H1 (cell line): ENCODE results near the gene GULP1. TPM values are rescaled to one million over a fixed set of nuclear protein-coding genes. Genes with fewer than 3 reads are reported as not detected.
A peak's percentile ranks its signal among the peaks of the same experiment; 100 is the strongest.

Source experiments
- CTCF ChIA-PET: fragments of 300-600 bp; sonication (Branson Sonifier 250); formaldehyde crosslinking; loops from one replicate; lab custom pipeline; 2021; ENCODE audit not compliant: partially characterized antibody; lab: Charles Lee
- POLR2A ChIA-PET: fragments of 300-600 bp; sonication (Branson Sonifier 250); formaldehyde crosslinking; loops from one replicate; lab custom pipeline; 2021; ENCODE audit warnings: inconsistent platforms; ENCODE audit not compliant: partially characterized antibody; lab: Charles Lee
- DNase-seq, 2 experiments: peaks; one replicate each; pipeline versions ENCODE4 v3.0.0 to v3.0.0-alpha.2; 2010 to 2022; ENCODE audit warnings: low spot score in 2 of 2, low read depth in 1 of 2, mixed read lengths in 1 of 2
- FAIRE-seq: peaks from 2 replicates; lab custom pipeline; 2011; peaks lifted over from hg19 to GRCh38; lab: Jason Lieb, UNC
- H2AFZ ChIP-seq: 2 replicates; pipeline ENCODE4 v1.8.1; 2012; ENCODE audit warnings: low read length, inconsistent platforms
- H2AK5ac ChIP-seq: 2 replicates; pipeline ENCODE4 v1.6.1; 2013; ENCODE audit warnings: low read depth, low read length
- H2BK120ac ChIP-seq: replicated peaks from 2 replicates; pipeline ENCODE3; 2013; ENCODE audit warnings: low read depth, low read length, inconsistent platforms
- H2BK12ac ChIP-seq: 2 replicates; pipeline ENCODE4 v1.6.1; 2013; ENCODE audit warnings: low read depth, low read length
- H2BK15ac ChIP-seq: 2 replicates; pipeline ENCODE4 v1.6.1; 2013; ENCODE audit warnings: low read length
- H2BK20ac ChIP-seq: 2 replicates; pipeline ENCODE4 v1.6.1; 2013; ENCODE audit warnings: low read length
- H2BK5ac ChIP-seq: 2 replicates; pipeline ENCODE4 v1.6.1; 2013; ENCODE audit warnings: low read depth, low read length
- H3K14ac ChIP-seq: 2 replicates; pipeline ENCODE4 v1.6.1; 2013; ENCODE audit warnings: inconsistent platforms; ENCODE audit not compliant: insufficient read length
- H3K18ac ChIP-seq: 2 replicates; pipeline ENCODE4 v1.6.1; 2013; ENCODE audit warnings: low read length; ENCODE audit errors: extremely low read depth
- H3K23ac ChIP-seq: 2 replicates; pipeline ENCODE4 v1.6.1; 2013; ENCODE audit warnings: inconsistent platforms; ENCODE audit not compliant: insufficient read length
- H3K23me2 ChIP-seq: 2 replicates; pipeline ENCODE4 v1.6.1; 2013; ENCODE audit warnings: low read depth, low read length
- H3K27ac ChIP-seq: 2 replicates; pipeline ENCODE4 v1.6.1; 2011; ENCODE audit warnings: low read depth, low read length, inconsistent platforms
- H3K27me3 ChIP-seq, 4 experiments: replicated peaks in 1 of 4; 1 replicate in 1 of 4; 2 replicates in 3 of 4; pipeline versions ENCODE4 v1.6.1 to v1.8.1; 2011 to 2013; ENCODE audit warnings: low read length in 3 of 4, mild to moderate bottlenecking in 3 of 4, inconsistent platforms in 2 of 4, mixed read lengths in 2 of 4, moderate library complexity in 1 of 4; ENCODE audit not compliant: control insufficient read depth in 3 of 4, insufficient read depth in 3 of 4; ENCODE audit errors: extremely low read depth in 1 of 4
- H3K36me3 ChIP-seq, 4 experiments: 2 replicates each; pipeline versions ENCODE4 v1.6.1 to v1.8.1; 2011 to 2013; ENCODE audit warnings: mild to moderate bottlenecking in 4 of 4, low read length in 3 of 4, moderate library complexity in 2 of 4, control low read depth in 1 of 4, inconsistent platforms in 1 of 4; ENCODE audit not compliant: insufficient read depth in 4 of 4, control insufficient read depth in 2 of 4
- H3K4ac ChIP-seq: replicated peaks from 2 replicates; pipeline ENCODE3; 2013; ENCODE audit warnings: low read length, low read depth, mixed read lengths, inconsistent platforms; ENCODE audit not compliant: insufficient read length
- H3K4me1 ChIP-seq, 4 experiments: replicated peaks in 1 of 4; 1 replicate in 1 of 4; 2 replicates in 3 of 4; pipeline versions ENCODE4 v1.6.1 to v1.8.1; 2011 to 2013; ENCODE audit warnings: low read length in 3 of 4, inconsistent platforms in 2 of 4, mixed read lengths in 1 of 4; ENCODE audit not compliant: insufficient read depth in 4 of 4, control insufficient read depth in 3 of 4
- H3K4me2 ChIP-seq, 2 experiments: 2 replicates each; pipeline versions ENCODE4 v1.6.1 to v1.8.1; 2011 to 2013; ENCODE audit warnings: low read depth in 2 of 2, low read length in 2 of 2, control low read depth in 1 of 2, inconsistent platforms in 1 of 2, mild to moderate bottlenecking in 1 of 2; ENCODE audit not compliant: insufficient read depth in 1 of 2
- H3K4me3 ChIP-seq, 4 experiments: fragments of 200-600, 300-600 bp in 1 of 4; sonication (generic), shearing (Covaris generic), sonication (Bioruptor Twin) in 1 of 4; 2 replicates each; pipeline versions ENCODE4 v1.5.1 to v1.8.1; 2011 to 2016; ENCODE audit warnings: low read length in 4 of 4, low read depth in 3 of 4, control low read depth in 2 of 4, inconsistent platforms in 2 of 4, mild to moderate bottlenecking in 2 of 4, mixed read lengths in 1 of 4, moderate library complexity in 1 of 4; ENCODE audit not compliant: insufficient read depth in 2 of 4; ENCODE audit errors: extremely low read depth in 1 of 4
- H3K56ac ChIP-seq: replicated peaks from 2 replicates; pipeline ENCODE3; 2013; ENCODE audit warnings: low read depth, mild to moderate bottlenecking, mixed read lengths, low read length, inconsistent platforms; ENCODE audit not compliant: insufficient read length
- H3K79me1 ChIP-seq: 2 replicates; pipeline ENCODE4 v1.6.1; 2013; ENCODE audit warnings: low read depth, low read length, control low read depth
- H3K79me2 ChIP-seq, 2 experiments: 2 replicates each; pipeline versions ENCODE4 v1.6.1 to v1.8.1; 2012 to 2013; ENCODE audit warnings: low read length in 2 of 2, mild to moderate bottlenecking in 2 of 2, inconsistent platforms in 1 of 2; ENCODE audit not compliant: insufficient read depth in 2 of 2, control insufficient read depth in 1 of 2
- H3K9ac ChIP-seq, 4 experiments: replicated peaks in 1 of 4; 1 replicate in 1 of 4; 2 replicates in 3 of 4; pipeline versions ENCODE4 v1.6.1 to v1.8.1; 2011 to 2013; ENCODE audit warnings: low read depth in 3 of 4, low read length in 3 of 4, control low read depth in 2 of 4, mild to moderate bottlenecking in 2 of 4, moderate library complexity in 2 of 4, inconsistent platforms in 1 of 4; ENCODE audit errors: extremely low read depth in 1 of 4
- H3K9me3 ChIP-seq, 2 experiments: 2 replicates each; pipeline versions ENCODE4 v1.6.1 to v1.8.1; 2012 to 2013; ENCODE audit warnings: mild to moderate bottlenecking in 2 of 2, moderate library complexity in 2 of 2, control low read depth in 1 of 2, inconsistent platforms in 1 of 2, low read depth in 1 of 2, low read length in 1 of 2, mixed read lengths in 1 of 2; ENCODE audit not compliant: insufficient read depth in 2 of 2
- H4K20me1 ChIP-seq, 2 experiments: replicated peaks in 1 of 2; 2 replicates each; pipeline versions ENCODE3 to v1.8.1; 2011 to 2013; ENCODE audit warnings: inconsistent platforms in 2 of 2, low read length in 2 of 2, mild to moderate bottlenecking in 1 of 2; ENCODE audit not compliant: insufficient read depth in 2 of 2, control insufficient read depth in 1 of 2
- H4K5ac ChIP-seq: 2 replicates; pipeline ENCODE4 v1.6.1; 2013; ENCODE audit warnings: low read length, low read depth, mixed read lengths, inconsistent platforms; ENCODE audit not compliant: insufficient read length
- H4K8ac ChIP-seq: 2 replicates; pipeline ENCODE4 v1.8.0; 2013; ENCODE audit warnings: mild to moderate bottlenecking, moderate library complexity, low read length, inconsistent platforms; ENCODE audit not compliant: insufficient read depth; ENCODE audit errors: extremely low read depth
- H4K91ac ChIP-seq: replicated peaks from 2 replicates; pipeline ENCODE3; 2013; ENCODE audit warnings: low read length, mixed read lengths, inconsistent platforms; ENCODE audit not compliant: insufficient read length
- CEBPB ChIP-seq: IDR thresholded peaks from 2 replicates; pipeline ENCODE4 v1.6.1; 2012; ENCODE audit warnings: low read depth, low read length
- GABPA ChIP-seq: IDR thresholded peaks from 2 replicates; pipeline ENCODE4 v1.6.1; 2011; ENCODE audit warnings: mild to moderate bottlenecking, low read length, moderate library complexity, borderline replicate concordance; ENCODE audit not compliant: insufficient read depth
- SUZ12 ChIP-seq: fragments of 200-600 bp; sonication (generic); IDR thresholded peaks from 2 replicates; pipeline ENCODE4 v1.6.1; 2012; ENCODE audit warnings: mild to moderate bottlenecking, inconsistent platforms, low read length, moderate library complexity, mixed read lengths
- WGBS, 2 experiments: shearing (Covaris generic) in 1 of 2; methylation state at CpG; one replicate each; pipeline versions ENCODE4 v1.1.6 to v1.1.7; 2013 to 2015; ENCODE audit warnings: low lambda C conversion rate in 2 of 2, mixed read lengths in 2 of 2, inconsistent platforms in 1 of 2, low coverage in 1 of 2, missing lambda C conversion rate in 1 of 2; ENCODE audit not compliant: insufficient replicate concordance in 2 of 2, insufficient coverage in 1 of 2, insufficient read length in 1 of 2; ENCODE audit errors: extremely low coverage in 1 of 2, missing lambda C conversion rate in 1 of 2; 5-methylcytosine and 5-hydroxymethylcytosine counted together
- polyA plus RNA-seq, 7 experiments: library from polyadenylated mRNA; depleted of rRNA in 3 of 7; stranded (reverse) in 5 of 7; unstranded in 2 of 7; fragments of >200 nt in 5 of 7; fragments of 200-250 nt in 2 of 7; gene quantifications; 1 replicate in 5 of 7; 2 replicates in 1 of 7; 4 replicates in 1 of 7; pipeline versions ENCODE4 v1.2.1 to v1.2.3, GENCODE V29; 2011 to 2013; ENCODE audit warnings: missing spikeins in 2 of 7, mixed read lengths in 2 of 7
- total RNA-seq: library from RNA; stranded (reverse); fragmentation: NEBNext Ultra II Directional; extraction: Animal tissue kit (Norgen Biotek cat#: 25700); gene quantifications from 2 replicates; pipeline ENCODE4 v1.2.1, GENCODE V29; 2021

Gene GULP1
- total and polyA plus RNA-seq, 2 of the 8 experiments (the other 6 are each of a cell fraction or from before 2014, with no cell fraction given), result 69.7 to 139 TPM

DNA sequence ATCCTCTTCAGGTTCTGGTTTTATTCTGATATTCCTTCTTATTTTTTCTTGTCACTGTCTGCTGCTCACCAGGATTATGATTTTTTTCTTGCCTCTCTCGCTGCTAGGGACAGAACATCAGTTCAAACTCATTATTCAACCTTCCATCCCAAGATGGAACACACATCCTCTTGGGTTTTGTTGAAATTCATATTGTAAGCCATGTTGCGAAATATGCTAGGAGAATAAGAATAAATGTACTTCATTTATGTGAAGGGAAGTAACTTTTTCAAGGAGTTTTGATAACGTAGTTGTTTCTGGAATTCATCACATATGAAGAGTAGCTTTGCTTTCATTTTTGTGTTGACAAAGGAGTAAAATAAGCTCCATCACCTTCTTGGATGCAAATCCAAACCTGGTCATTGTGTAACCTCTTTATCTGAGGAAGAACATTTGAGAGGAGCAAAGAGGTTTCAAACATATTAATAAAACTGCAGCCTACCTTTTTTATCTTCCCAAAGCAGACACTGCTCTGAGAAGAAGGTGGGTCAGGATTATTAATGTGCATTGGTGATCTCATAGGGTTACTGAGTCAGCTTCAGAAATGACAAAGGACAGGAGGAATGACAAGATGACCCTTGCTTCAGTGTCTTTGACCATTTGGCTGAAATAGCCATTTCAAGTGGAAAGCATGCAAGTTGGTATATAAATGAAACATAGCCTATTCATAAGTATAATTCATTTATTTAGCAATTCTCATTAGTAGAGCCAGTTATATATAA, 280.0 kb downstream of the GULP1 start:
- TF ChIP-seq SUZ12 (no peak), CEBPB (peak; percentile 27; the same call in 1 of the 2 replicates), GABPA (no peak)
- no peak for FAIRE-seq
- H3K4me2 ChIP-seq, result no peak overlapping the region

More for the DNA sequence above, 280.0 kb downstream of the GULP1 start:
- DNase-seq, result no peak
- H2AK5ac ChIP-seq, result no peak overlapping the region
- H2BK5ac ChIP-seq, result no peak overlapping the region
- peaks cover 0 to 2% (median 0%) of the 10 kb centered on the region in 4 experiments; a peak in 1 of 7 replicates for H3K27me3 ChIP-seq
- H2BK20ac ChIP-seq, result no peak overlapping the region
- H2BK12ac ChIP-seq, result no peak overlapping the region
- H3K79me2 ChIP-seq, result no peaks in the 10 kb centered on the region
- ChIA-PET CTCF (no interaction called here), POLR2A (no interaction called here)
- H3K27ac ChIP-seq, result no peak overlapping the region
- H2BK15ac ChIP-seq, result no peak overlapping the region
- 95% methylated on average over 3 of the region's 3 CpGs; no CpG with 5 or more reads in 1 of the 2 experiments for WGBS, 2 experiments
- H4K8ac ChIP-seq, result no peak overlapping the region
- no peaks in the 10 kb centered on the region for H3K4me1 ChIP-seq
- H2BK120ac ChIP-seq, result no peak overlapping the region
- H3K9me3 ChIP-seq, result no peaks in the 10 kb centered on the region
- H3K18ac ChIP-seq, result no peak overlapping the region
- H3K4me3 ChIP-seq, result no peak overlapping the region
- no peak overlapping the region for H3K56ac ChIP-seq
- H3K14ac ChIP-seq, result no peak overlapping the region
- H4K20me1 ChIP-seq, result no peaks in the 10 kb centered on the region
- no peak overlapping the region for H2AFZ ChIP-seq
- no peak overlapping the region for H4K5ac ChIP-seq
- no peaks in the 10 kb centered on the region for H3K79me1 ChIP-seq
- H3K23me2 ChIP-seq, result no peaks in the 10 kb centered on the region
- no peak overlapping the region for H4K91ac ChIP-seq
- no peak overlapping the region for H3K23ac ChIP-seq
- H3K4ac ChIP-seq, result no peak overlapping the region
- no peak overlapping the region for H3K9ac ChIP-seq
- peaks cover 0 to 34% (median 9%) of the 10 kb centered on the region in 4 experiments; a peak in 3 of 8 replicates for H3K36me3 ChIP-seq
